Activated CD8-positive, alpha-beta memory T cell treated with anti-CD3 and anti-CD28 coated beads, Interleukin-2, amount 50 U/mL, for 24 hours (primary cell): ENCODE data around the gene SALL4.

ENCODE experiments used
- DNase-seq: peaks from one replicate; pipeline ENCODE4 v3.0.0-alpha.2; 2020; ENCODE audit errors: extremely low read depth

SALL4 gene

GRCh38 chr20:51735728-51736600 is 66.4 kb downstream of the SALL4 start:
- no peak for DNase-seq

- no peak for DNase-seq
Observed at GRCh38 chr20:51734876-51735720, 67.2 kb downstream of the SALL4 start.

- DNase-seq: no peak
Observed at GRCh38 chr20:51733070-51733469, 69.3 kb downstream of the SALL4 start.
